GM19351 (cell line): ENCODE measurements around the gene SUSD1.
A peak's percentile ranks its signal among the peaks of the same experiment; 100 is the strongest.
"Not testable (repeated sequence)": the region's sequence is repeated elsewhere in the genome, so short reads cannot be mapped to it uniquely, and the experiment has no call there.

Experiments used
- ATAC-seq: cut with Tn5 transposase; IDR thresholded peaks from one replicate; pipeline ENCODE4 v1.9.1; 2021; ENCODE audit warnings: mild to moderate bottlenecking, moderate library complexity; ENCODE audit not compliant: unreplicated experiment

Gene SUSD1

DNA sequence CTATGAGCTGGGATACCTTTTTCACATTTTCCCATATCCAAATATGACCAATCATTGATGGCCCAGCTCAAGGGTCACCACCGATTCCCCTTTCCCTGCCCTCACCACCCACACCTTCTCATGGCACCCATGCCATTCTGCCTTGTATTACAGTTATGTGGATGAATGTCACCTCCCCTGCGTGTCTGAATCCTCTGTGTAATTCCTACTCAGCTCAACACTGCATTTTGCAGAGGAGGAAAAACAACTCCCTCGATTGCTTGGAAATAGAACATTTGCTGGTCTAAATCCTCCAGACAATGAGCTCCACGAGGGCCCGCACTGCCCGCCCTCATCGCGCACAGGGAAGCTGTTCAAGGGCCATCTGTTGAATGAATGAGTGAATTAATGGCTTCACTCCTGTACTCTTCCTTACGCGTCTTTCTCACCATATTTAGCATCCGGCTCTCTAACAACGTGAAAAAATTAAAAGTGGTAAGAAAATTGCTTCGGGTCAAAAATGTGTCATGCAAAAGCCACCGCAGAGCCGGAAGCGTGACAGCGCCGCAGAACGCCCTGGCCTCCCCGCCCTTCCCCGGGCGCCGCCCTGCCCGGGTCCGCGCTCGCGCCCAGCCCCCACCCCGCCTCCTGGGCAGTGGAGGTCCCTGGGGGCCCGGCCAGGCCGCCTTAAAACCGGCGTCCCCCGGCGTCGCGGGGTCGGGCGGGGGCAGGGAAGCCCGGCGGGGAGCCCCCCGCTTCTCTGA lies 704 bp downstream of the SUSD1 start:
- ATAC-seq: peak; percentile 84

DNA sequence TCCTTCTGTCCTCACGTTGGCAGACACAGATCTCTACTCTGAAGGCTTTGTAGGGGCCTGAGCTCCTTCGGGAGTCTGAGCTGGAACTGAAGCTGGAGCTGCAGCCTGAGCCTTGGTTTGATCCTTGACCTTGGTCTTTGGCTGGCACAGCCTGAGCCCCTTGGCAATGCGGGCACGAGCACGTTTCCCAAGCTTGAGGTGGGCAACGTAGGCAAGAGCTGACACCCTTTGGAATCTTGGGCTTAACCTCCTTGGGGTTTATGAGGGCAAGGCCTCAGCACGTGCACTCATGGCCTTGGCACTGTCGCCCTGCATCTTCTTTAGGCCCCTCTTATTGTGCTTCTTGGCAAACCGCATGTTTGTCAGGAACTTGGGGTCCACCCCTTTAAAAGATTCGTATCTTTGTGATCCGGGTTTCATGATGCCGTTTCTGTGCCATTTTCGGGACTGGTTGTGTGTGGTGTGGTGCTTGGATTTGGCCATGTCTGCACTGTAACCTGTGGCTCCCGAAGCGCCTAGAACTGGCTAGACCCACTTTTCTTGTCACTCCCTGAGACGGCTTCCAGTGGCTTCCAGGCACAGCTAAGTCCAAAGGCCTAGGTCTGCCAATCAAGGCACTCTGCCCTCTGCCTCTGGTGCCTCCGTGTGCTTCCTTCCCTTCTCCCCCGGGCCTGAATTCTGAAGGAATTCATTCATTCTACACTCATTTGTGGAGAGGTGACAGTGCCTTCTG lies 1.4 kb downstream of the SUSD1 start:
- no peak for ATAC-seq

DNA sequence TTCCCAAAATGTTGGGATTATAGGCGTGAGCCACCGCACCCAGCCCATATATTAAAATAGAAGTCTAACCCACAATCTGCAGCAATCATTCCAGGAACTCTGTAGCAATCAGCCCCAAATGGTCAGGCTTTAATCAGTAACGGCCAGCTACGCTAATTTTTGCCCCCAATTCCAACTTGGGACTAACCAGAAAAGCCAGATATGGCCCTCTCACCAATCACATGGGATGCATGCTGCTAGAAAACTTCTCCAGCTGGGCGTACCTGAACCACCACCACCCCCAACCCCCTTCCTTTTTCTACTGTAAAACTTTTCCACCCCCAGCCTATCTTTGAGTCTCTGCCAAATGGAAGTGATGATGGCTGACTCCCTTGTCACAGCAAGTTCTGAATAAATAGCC lies 4.1 kb downstream of the SUSD1 start:
- ATAC-seq: no peak

DNA sequence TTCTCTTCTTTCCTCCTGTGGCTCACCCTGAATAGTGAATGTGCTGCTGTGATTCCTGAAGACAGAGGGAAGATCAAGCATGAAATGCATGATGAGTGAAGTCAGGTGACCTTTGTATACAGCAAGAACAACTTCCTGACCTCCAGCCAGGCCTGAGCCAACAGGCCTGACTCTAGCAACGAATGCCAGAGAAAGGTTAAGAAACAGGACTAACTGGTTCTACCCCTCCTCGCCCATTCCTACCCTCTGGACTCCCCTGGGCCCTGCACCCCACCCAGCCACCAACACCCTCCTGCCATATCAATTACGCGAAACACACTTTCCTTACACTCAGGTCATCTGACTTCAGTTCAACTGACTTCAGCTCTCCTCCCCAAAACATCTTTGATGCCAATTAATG lies 4.9 kb downstream of the SUSD1 start:
- ATAC-seq: no peak

DNA sequence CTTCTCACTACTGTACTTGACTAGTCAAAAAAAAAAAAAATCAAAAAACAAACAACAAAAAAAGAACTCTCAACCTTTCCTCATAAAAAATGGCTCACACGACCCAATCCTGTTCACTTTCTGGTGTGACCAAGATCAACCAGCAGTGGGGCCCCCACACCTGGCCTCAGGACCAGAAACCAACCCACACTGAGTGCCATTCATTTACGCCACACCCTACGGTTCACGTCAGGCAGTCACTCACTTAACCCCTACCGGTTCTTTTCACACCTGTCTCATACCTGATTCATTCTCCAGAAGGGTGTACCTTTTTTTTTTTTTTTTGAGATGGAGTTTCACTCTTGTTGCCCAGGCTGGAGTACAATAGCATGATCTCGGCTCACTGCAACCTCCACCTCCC lies 5.7 kb downstream of the SUSD1 start:
- ATAC-seq: no peak

DNA sequence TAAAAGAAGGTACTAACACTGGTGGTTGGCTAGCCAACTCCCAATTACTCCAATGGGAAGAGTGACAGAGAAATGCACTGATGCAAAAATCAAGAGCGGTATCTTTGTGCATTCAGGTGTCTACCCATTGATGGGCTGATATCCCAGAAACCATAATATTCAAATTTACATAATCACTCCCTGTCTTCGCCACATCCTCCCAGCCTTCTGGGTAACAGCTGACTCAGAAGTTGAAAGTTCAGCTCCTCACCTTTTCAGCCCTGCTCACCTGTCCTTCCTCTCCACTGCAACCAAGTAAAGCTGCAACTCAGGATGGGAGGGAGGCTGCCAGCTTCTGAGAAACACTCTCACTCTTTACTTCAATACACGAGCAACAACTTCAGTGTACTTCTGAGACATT lies 6.9 kb downstream of the SUSD1 start:
- ATAC-seq: no peak

DNA sequence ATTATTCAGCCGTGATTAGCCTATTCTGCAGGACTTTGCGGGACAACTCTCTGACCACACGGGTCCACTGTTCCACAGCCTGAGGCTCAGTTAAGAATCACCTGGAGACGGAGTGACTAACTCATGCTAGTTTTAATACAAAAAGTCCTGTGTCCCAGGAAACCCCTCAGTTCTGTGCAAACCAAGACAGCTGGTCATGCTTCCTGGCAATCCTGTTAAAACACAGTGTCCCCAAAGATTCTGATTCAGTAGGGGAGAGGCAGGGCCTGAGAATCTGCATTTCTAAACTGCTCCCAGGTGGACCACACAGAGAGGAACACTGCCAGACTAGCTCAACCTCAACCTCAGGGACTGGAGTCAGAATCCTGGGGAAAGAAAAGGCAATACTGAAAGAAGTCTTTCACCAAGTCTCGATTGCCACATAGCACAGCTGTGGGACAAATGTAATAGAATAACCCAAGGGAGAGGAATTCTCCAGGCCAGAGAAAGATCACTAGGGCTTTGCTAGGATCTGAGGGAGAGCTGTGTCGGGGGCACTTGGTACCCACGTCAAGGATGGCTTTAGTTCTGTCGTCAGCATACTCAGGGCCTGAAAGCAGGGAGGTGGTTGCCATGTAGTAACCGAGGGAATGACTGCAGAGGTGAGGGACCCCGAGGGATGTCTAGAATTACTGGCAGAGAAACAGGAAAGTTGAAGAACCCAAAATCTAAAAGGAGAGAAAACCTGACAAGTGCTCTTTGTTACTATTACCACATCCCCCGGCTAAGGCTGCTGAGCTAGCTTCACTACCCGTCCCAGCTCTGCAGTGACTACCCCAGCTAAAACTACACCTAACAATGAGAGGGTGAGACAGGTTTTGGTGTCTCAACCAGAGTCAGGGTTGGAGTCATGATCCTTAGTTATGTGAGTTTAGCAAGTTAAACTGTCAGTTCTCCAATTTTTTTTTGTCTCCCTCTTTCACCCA lies 8.6 kb downstream of the SUSD1 start:
- ATAC-seq: no peak

DNA sequence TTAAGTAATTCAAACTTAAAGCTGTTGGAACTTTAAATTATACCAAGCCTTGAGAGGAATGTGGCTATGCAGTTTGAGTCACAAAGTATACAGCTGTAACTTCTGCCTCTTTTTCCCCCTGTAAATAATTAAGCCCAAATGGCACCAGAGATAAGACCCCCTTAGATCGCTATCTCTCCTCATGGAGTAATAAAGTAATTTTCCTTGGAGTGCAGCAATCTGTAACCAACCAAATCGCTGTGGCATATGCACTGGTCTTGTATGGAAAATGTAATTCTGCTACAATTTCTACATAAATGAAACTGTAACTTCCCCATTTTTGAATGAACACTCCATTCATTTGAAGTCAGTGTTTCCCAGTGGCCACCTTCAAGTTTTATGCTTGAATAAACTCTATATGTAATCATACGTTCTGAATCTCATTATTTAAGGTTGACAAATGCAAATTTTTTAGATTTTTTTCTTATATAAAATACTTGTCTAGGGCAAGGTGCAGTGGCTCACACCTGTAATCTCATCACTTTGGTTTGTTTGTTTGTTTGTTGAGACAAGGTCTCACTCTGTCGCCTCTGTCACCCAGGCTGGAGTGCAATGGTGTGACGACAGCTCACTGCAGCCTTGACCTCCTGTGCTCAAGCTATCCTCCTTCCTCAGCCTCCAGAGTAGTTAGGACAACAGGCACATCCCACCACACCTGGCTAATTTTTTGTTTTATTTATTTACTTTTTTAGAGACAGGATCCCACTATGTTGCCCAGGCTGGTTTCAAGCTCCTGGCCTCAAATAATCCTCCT lies 12.3 kb downstream of the SUSD1 start:
- ATAC-seq: peak; percentile 54

DNA sequence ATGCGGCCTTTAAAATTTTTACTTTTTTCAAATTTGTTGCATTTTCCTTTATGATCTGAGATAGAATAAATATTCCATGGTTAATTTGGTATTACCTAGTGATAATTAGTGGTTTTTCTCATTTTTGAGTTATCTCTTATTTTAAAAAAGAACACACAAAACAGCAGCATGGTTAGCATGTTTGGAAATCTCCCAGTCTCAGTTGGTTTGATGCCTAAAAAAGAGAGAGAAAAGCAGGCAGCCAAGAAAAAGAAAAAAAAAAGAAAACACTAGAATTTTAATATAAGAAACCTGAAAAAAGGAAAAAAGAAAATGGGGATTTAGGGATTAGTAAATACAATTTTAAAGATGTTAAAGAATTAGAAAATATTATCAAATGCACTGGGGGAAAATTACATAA lies 15.3 kb downstream of the SUSD1 start:
- no peak for ATAC-seq

DNA sequence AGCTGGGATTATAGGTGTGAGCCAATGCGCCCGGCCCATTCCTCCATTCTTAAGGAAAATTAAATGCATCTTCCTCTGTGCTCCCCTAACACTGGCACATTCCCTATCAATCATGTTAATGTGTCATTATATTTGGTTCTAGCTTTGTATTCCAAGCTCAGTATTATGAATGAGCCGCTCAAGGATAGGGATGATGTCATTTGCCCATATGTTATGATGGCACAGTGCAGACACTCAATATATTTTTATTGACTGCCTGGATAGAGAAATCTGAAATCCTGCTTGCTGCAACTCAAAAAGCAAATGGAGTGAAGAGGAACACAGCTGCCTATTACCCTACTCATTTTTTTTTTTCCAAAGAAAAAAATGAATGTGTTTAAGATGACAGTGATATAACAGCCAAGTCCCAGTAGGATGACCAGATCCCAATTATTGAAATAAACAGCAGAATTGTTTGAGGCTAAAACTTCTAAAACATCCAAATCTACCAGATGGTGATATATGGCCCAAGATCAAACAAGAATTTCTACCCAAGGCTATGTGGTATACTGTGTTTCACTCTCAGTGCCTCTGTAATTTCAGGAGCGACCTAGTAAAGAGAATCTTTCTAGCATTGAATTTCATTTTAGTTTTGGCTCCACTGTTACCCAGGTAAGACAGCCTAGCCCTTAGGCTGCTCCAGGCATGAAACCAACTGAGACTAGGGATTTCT lies 16.3 kb downstream of the SUSD1 start:
- no peak for ATAC-seq

DNA sequence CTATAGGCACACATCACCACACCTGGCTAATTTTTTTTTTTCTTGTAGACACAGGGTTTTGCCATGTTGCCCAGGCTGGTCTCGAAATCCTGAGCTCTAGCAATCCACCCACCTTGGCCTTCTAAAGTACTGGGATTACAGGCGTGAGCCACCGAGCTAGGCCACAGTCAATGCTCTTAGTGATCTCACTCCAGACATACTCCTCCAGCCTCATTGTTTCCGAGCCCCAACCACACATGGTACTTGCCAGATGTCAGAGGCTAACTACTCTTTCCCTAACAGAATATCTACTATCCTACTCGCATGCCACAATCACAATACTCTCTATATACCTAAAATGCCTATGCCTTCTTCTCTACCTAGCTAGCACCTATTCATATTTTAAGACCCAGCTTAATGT lies 17.1 kb downstream of the SUSD1 start:
- ATAC-seq: no peak

DNA sequence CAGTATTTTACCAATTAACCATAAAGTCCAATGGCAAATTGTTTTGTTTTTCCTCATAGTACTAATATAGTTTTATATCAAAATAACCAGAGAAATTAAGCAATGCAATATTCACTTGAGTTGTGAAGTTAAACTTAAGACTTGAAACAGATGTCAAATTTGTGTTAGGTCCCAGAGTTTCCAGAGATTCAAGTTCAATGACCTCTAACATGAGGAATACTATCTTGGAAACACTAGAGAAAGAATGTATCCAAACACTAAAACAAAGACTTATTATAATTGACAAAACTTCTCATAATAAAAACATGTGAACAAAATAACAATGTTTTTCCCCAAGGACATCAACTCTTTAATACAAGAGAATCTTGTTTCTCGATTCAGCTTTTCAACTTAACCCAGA lies 18.0 kb downstream of the SUSD1 start:
- no peak for ATAC-seq

DNA sequence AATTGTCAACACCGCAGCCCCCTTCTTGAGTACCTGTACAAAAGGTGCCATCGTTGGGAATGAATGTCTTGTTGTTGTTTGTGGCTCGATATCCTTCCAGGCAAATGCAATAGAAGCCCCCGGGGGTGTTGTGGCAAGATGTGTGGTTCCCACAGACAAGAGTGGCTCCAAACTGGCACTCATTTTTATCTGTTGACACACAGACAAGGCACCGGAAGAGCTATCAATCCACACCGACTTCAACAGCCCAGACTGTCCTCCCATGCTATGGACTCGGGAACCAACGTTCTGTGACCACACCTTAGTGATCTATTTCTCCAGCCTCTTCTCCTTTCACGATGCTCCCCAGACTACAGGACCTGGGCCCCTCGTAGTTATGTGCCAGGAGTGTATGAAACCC lies 25.9 kb downstream of the SUSD1 start:
- no peak for ATAC-seq

DNA sequence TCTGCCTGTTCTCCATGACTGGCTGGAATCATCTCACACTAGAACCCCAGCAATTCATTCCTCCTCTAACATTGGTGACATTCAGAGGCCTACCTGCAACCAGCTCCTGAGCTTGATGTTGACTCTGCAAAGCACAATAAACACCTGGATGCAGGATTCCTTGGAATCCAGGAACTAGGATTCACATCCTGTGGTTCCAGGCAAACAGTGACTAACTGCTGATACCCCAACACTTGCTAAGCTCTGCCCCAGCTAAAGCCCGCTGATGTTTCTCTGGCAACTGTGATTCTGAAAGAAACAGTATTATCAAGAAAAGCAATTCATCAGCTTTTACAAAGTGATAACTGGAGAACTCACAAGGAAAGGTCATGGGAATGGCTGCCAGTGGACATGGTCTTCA lies 29.2 kb downstream of the SUSD1 start:
- ATAC-seq: no peak

DNA sequence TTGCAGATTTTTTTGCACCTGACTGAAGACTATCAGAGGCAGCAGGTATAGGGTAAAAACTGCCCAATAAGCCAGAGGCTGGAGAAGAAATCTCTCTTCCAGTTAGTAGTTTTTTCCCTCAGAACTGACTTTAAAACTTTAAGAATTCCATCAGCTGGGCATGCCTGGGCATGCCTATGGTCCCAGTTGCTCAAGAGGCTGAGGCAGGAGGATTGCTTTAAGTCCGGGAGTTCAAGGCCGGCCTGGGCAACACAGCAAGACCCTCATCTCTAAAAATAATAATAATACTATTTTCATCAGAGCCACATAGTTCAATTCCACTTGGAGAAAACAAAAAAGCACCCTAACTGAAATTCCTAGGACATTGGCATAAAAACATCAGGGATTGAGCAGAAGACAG lies 30.3 kb downstream of the SUSD1 start:
- no peak for ATAC-seq

DNA sequence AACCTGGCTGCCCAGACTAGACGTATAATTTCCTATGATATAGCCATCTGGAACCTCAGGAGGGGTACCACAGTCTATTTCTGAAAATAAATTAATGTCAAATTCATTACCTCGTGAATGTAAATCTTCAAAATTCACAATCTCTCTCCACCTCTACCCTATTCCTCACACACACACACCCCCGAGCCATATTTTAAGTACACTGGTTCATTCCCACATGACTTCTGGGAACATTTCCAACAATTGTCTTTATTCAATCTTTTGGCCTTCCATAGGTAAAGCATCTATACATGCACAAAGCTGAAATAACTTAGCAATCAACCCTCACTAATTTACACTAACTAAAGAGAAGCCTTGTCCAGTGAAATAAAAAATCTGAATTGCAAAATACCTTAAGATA lies 32.7 kb downstream of the SUSD1 start:
- ATAC-seq: no peak

DNA sequence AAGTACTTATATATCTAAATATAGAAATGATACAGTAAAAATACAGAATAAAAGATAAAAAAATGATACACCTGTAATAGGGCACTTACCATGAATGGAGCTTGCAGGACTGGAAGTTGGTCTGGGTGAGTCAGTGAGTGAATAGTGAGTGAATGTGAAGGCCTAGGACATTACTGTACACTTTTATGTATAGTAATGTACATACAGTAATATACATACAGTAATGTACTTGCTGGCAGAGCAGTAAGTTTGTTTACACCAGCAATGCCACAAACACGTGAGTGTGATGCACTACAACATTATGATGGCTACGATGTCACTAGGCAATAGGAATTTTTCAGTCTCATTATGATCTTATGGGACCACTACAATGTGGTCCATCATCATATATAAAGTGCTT lies 34.2 kb downstream of the SUSD1 start:
- peak; percentile 17 for ATAC-seq

DNA sequence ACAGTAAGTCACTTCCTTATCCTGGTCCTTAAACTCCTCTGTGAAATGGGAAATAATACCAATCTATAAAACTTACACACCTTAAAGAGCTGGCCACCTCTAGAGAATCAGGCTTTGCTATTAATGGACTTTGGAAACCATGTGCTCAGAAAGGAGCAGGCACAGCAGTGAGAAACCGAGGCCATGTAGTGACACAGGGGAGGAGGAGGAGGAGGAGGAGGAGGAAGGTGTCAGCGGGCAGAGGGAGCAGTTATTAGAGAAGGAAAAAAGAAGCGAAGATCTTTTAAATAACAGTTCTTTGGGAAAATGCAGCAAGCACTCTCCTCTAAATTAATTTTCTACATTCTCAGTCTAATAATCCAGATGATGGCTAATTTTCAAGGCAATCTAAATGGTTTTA lies 38.0 kb downstream of the SUSD1 start:
- no peak for ATAC-seq

DNA sequence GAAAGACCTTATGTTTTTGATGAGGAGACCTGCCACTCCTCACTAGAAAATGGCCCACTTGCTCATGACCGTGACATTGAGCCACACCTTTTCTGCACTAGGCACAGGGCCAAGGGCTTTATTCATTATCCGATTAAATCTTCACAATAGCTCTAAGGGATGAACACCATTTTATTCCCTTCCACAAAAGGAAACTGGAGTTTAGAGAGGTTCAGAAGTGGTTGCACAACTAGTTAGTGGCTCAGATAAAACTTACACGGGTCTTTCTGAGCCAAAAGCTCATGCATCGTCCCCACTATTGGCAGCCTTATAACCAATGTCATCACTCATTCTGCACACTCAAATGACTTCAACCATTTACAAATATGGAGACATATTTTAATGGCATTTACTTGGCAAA lies 39.4 kb downstream of the SUSD1 start:
- ATAC-seq: no peak

DNA sequence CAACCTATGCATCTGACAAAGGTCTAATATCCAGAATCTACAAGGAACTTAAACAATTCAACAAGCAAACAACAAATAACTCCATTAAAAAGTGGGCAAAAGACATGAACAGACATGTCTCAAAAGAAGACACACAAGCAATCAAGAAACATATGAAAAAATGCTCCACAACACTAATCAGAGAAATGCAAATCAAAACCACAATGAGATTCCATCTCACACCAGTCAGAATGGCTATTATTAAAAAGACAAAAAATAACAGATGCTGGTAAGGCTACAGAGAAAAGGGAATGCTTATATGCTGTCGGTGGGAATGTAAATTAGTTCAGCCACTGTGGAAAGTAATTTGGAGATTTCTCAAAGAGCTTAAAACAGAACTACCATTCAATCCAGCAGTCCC lies 41.3 kb downstream of the SUSD1 start:
- not testable (repeated sequence) for ATAC-seq
